Central memory CD8-positive, alpha-beta T cell (primary cell): Measurements from ENCODE around the gene MYO7B.

Experiments
- ATAC-seq: fragments of 150-1000 bp; cut with Tn5 transposase; replicated peaks from 2 replicates; pipeline ENCODE4 v1.10.0; 2022; ENCODE audit warnings: mild to moderate bottlenecking, moderate FRiP score, moderate number of reproducible peaks; ENCODE audit not compliant: poor library complexity, severe bottlenecking; ENCODE audit errors: extremely low read depth
- DNase-seq, 2 donors: peaks; one replicate each; pipeline ENCODE4 v3.0.0; 2021; ENCODE audit warnings: low spot score in 2 of 2
- H3K27ac Mint-ChIP-seq: one replicate; pipeline ENCODE4 v1.8.0; 2022; ENCODE audit warnings: low read depth, mild to moderate bottlenecking, moderate library complexity, mixed read lengths
- H3K27me3 Mint-ChIP-seq: one replicate; pipeline ENCODE4 v1.8.0; 2022; ENCODE audit warnings: mixed read lengths
- H3K36me3 Mint-ChIP-seq: one replicate; pipeline ENCODE4 v1.8.0; 2022; ENCODE audit warnings: mild to moderate bottlenecking, moderate library complexity, mixed read lengths; ENCODE audit not compliant: insufficient read depth
- H3K4me1 Mint-ChIP-seq: one replicate; pipeline ENCODE4 v1.8.0; 2022; ENCODE audit warnings: mixed read lengths
- H3K4me3 Mint-ChIP-seq: one replicate; pipeline ENCODE4 v1.8.0; 2022; ENCODE audit warnings: mild to moderate bottlenecking, moderate library complexity, mixed read lengths
- H3K9me3 Mint-ChIP-seq: one replicate; pipeline ENCODE4 v1.8.0; 2022; ENCODE audit warnings: mixed read lengths

The MYO7B gene

GRCh38 chr2:127545189-127545588 is 9.7 kb downstream of the MYO7B start:
- no peaks in the 10 kb centered on the region for H3K9me3 Mint-ChIP-seq
- no peak overlapping the region for H3K27ac Mint-ChIP-seq
- no peaks in the 10 kb centered on the region for H3K4me1 Mint-ChIP-seq
- ATAC-seq (no peak), DNase-seq (no peak)
- H3K27me3 Mint-ChIP-seq, result peaks cover 26% of the 10 kb centered on the region
- no peak overlapping the region for H3K4me3 Mint-ChIP-seq
- no peaks in the 10 kb centered on the region for H3K36me3 Mint-ChIP-seq

- no peak for ATAC-seq
- DNase-seq, result no peak
Measured at GRCh38 chr2:127545796-127546195, 10.3 kb downstream of the MYO7B start.

GRCh38 chr2:127546797-127547196 is 11.3 kb downstream of the MYO7B start:
- no peaks in the 10 kb centered on the region for H3K4me1 Mint-ChIP-seq

More at GRCh38 chr2:127545796-127546195, 10.3 kb downstream of the MYO7B start:
- Mint-ChIP-seq H3K4me1 (no peaks in the 10 kb centered on the region), H3K4me3 (no peak overlapping the region), H3K27ac (no peak overlapping the region), H3K9me3 (no peaks in the 10 kb centered on the region), H3K27me3 (peaks cover 30% of the 10 kb centered on the region), H3K36me3 (no peaks in the 10 kb centered on the region)

GRCh38 chr2:127551221-127551930 is 15.9 kb downstream of the MYO7B start:
- no peak for DNase-seq

More at GRCh38 chr2:127546797-127547196, 11.3 kb downstream of the MYO7B start:
- no peak overlapping the region for H3K4me3 Mint-ChIP-seq
- H3K36me3 Mint-ChIP-seq, result no peaks in the 10 kb centered on the region
- peaks cover 38% of the 10 kb centered on the region for H3K27me3 Mint-ChIP-seq
- H3K9me3 Mint-ChIP-seq, result no peaks in the 10 kb centered on the region
- no peak overlapping the region for H3K27ac Mint-ChIP-seq
- ATAC-seq (no peak), DNase-seq (no peak)

GRCh38 chr2:127552336-127552735 is 16.9 kb downstream of the MYO7B start:
- Mint-ChIP-seq H3K4me3 (no peak overlapping the region), H3K36me3 (no peaks in the 10 kb centered on the region), H3K4me1 (no peaks in the 10 kb centered on the region), H3K27me3 (peaks cover 86% of the 10 kb centered on the region), H3K9me3 (no peaks in the 10 kb centered on the region), H3K27ac (no peak overlapping the region)
- DNase-seq (no peak), ATAC-seq (no peak)

More at GRCh38 chr2:127551221-127551930, 15.9 kb downstream of the MYO7B start:
- Mint-ChIP-seq H3K27ac (no peak overlapping the region), H3K27me3 (peaks cover 82% of the 10 kb centered on the region), H3K4me3 (no peak overlapping the region), H3K9me3 (no peaks in the 10 kb centered on the region), H3K4me1 (no peaks in the 10 kb centered on the region), H3K36me3 (no peaks in the 10 kb centered on the region)
- ATAC-seq, result no peak

GRCh38 chr2:127552846-127553245 is 17.4 kb downstream of the MYO7B start:
- no peak for ATAC-seq
- H3K9me3 Mint-ChIP-seq, result no peaks in the 10 kb centered on the region
- H3K27me3 Mint-ChIP-seq, result peaks cover 87% of the 10 kb centered on the region
- no peak overlapping the region for H3K4me3 Mint-ChIP-seq
- H3K27ac Mint-ChIP-seq, result no peak overlapping the region
- no peaks in the 10 kb centered on the region for H3K4me1 Mint-ChIP-seq
- DNase-seq, result no peak
- no peaks in the 10 kb centered on the region for H3K36me3 Mint-ChIP-seq

GRCh38 chr2:127558911-127559310 is 23.4 kb downstream of the MYO7B start:
- H3K4me1 Mint-ChIP-seq, result peaks cover 5% of the 10 kb centered on the region
- no peak for DNase-seq
- H3K36me3 Mint-ChIP-seq, result no peaks in the 10 kb centered on the region
- H3K9me3 Mint-ChIP-seq, result no peaks in the 10 kb centered on the region
- H3K4me3 Mint-ChIP-seq, result no peak overlapping the region
- no peak for ATAC-seq
- H3K27me3 Mint-ChIP-seq, result peaks cover 71% of the 10 kb centered on the region
- H3K27ac Mint-ChIP-seq, result no peak overlapping the region

- Mint-ChIP-seq H3K9me3 (no peaks in the 10 kb centered on the region), H3K27ac (no peak overlapping the region), H3K4me1 (peaks cover 9% of the 10 kb centered on the region), H3K27me3 (peaks cover 73% of the 10 kb centered on the region), H3K36me3 (no peaks in the 10 kb centered on the region), H3K4me3 (no peak overlapping the region)
- ATAC-seq (no peak), DNase-seq (no peak)
Measured at GRCh38 chr2:127559454-127559853, 24.0 kb downstream of the MYO7B start.

GRCh38 chr2:127560201-127560930 is 24.9 kb downstream of the MYO7B start:
- Mint-ChIP-seq H3K27ac (no peak overlapping the region), H3K36me3 (no peaks in the 10 kb centered on the region), H3K27me3 (peaks cover 68% of the 10 kb centered on the region), H3K4me1 (peaks cover 9% of the 10 kb centered on the region), H3K9me3 (no peaks in the 10 kb centered on the region), H3K4me3 (no peak overlapping the region)
- DNase-seq, result no peak
- no peak for ATAC-seq

GRCh38 chr2:127560931-127561280 is 25.4 kb downstream of the MYO7B start:
- ATAC-seq (no peak), DNase-seq (no peak)
- H3K27me3 Mint-ChIP-seq, result peaks cover 63% of the 10 kb centered on the region
- no peaks in the 10 kb centered on the region for H3K36me3 Mint-ChIP-seq
- no peak overlapping the region for H3K4me3 Mint-ChIP-seq
- H3K27ac Mint-ChIP-seq, result no peak overlapping the region
- H3K9me3 Mint-ChIP-seq, result no peaks in the 10 kb centered on the region
- peaks cover 9% of the 10 kb centered on the region for H3K4me1 Mint-ChIP-seq

- no peak for DNase-seq
- peaks cover 58% of the 10 kb centered on the region for H3K27me3 Mint-ChIP-seq
- no peak for ATAC-seq
- H3K9me3 Mint-ChIP-seq, result no peaks in the 10 kb centered on the region
- no peaks in the 10 kb centered on the region for H3K36me3 Mint-ChIP-seq
- H3K4me1 Mint-ChIP-seq, result peaks cover 9% of the 10 kb centered on the region
- H3K27ac Mint-ChIP-seq, result no peak overlapping the region
- no peak overlapping the region for H3K4me3 Mint-ChIP-seq
Measured at GRCh38 chr2:127561371-127561770, 25.9 kb downstream of the MYO7B start.

GRCh38 chr2:127562936-127563335 is 27.5 kb downstream of the MYO7B start:
- no peak for ATAC-seq
- H3K4me1 Mint-ChIP-seq, result peaks cover 9% of the 10 kb centered on the region
- H3K36me3 Mint-ChIP-seq, result no peaks in the 10 kb centered on the region
- H3K27me3 Mint-ChIP-seq, result peaks cover 56% of the 10 kb centered on the region
- no peaks in the 10 kb centered on the region for H3K9me3 Mint-ChIP-seq
- DNase-seq, result no peak
- H3K27ac Mint-ChIP-seq, result no peak overlapping the region
- H3K4me3 Mint-ChIP-seq, result no peak overlapping the region
